Measurements from ENCODE around the gene RAP2A. TPM values are rescaled to one million over a fixed set of nuclear protein-coding genes. Genes with fewer than 3 reads are reported as not detected.

Gene RAP2A
- total RNA-seq, 1 donor from 2014 or later = 70.9 TPM

DNA sequence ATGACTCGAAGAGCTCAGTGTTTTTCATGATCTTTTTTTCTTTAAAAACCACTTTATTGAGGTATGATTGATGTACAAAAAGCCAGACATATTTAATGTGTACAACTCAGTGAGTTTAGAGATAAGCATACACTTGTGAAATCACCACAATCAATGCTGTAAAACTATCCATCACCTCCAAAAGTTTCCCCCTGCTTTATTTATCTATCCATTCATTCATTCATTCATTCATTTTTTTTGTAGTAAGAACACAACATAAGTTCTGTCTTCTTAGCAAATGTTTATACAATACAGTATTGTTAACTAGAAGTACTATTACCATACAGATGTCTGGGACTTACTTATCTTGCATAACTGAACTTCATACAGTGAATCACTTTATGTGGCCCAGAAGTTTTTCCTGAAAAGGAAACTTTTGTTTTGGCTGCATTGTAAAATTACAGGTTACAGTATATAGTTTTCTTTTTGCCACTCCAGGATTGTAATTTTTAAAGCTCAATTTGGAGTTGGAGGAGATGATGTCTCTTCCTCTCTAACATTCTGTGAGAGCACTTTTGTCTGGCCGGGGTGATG, 6.7 kb downstream of the RAP2A start:
- no peak overlapping the region for H3K4me2 ChIP-seq
- peaks cover 12% of the 10 kb centered on the region for H3K4me1 Mint-ChIP-seq
- no peak overlapping the region for H2AFZ ChIP-seq (replicated peaks)
- H3F3A ChIP-seq (ENCODE audit: low read depth) = no peaks in the 10 kb centered on the region
- no peak overlapping the region for H3K27ac Mint-ChIP-seq
- peaks cover 11% of the 10 kb centered on the region for H3K36me3 Mint-ChIP-seq
- no peak overlapping the region for H3K27ac ChIP-seq
- peaks cover 96% of the 10 kb centered on the region for H3K79me2 ChIP-seq (ENCODE audit: low read depth)
- peaks cover 16% of the 10 kb centered on the region for H3K4me1 ChIP-seq
- H3K9ac ChIP-seq = no peak overlapping the region
- peaks cover 7% of the 10 kb centered on the region for H3K36me3 ChIP-seq
- no peak overlapping the region for H3K4me3 Mint-ChIP-seq
- no peaks in the 10 kb centered on the region for H3K27me3 Mint-ChIP-seq (ENCODE audit: insufficient read depth, low read depth)
- H3K4me3 ChIP-seq = no peak overlapping the region
- H3K9me3 Mint-ChIP-seq = no peaks in the 10 kb centered on the region
- no peak for DNase-seq (ENCODE audit: low spot score)
- H4K20me1 ChIP-seq (ENCODE audit: low read depth) = peaks cover 39% of the 10 kb centered on the region
- no peaks in the 10 kb centered on the region for H3K9me3 ChIP-seq (ENCODE audit: low read depth)
- TF ChIP-seq EZH2phosphoT487 (IDR thresholded peaks at IDR 0.05) (no peak), EZH2 (IDR thresholded peaks at IDR 0.05) (no peak)
- TF ChIP-seq, protein P1, sequence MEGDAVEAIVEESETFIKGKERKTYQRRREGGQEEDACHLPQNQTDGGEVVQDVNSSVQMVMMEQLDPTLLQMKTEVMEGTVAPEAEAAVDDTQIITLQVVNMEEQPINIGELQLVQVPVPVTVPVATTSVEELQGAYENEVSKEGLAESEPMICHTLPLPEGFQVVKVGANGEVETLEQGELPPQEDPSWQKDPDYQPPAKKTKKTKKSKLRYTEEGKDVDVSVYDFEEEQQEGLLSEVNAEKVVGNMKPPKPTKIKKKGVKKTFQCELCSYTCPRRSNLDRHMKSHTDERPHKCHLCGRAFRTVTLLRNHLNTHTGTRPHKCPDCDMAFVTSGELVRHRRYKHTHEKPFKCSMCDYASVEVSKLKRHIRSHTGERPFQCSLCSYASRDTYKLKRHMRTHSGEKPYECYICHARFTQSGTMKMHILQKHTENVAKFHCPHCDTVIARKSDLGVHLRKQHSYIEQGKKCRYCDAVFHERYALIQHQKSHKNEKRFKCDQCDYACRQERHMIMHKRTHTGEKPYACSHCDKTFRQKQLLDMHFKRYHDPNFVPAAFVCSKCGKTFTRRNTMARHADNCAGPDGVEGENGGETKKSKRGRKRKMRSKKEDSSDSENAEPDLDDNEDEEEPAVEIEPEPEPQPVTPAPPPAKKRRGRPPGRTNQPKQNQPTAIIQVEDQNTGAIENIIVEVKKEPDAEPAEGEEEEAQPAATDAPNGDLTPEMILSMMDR (IDR thresholded peaks at IDR 0.05) = no peak
- H3K27me3 ChIP-seq = no peaks in the 10 kb centered on the region

GRCh38 chr13:97441368-97441767, 7.4 kb downstream of the RAP2A start:
- Histone ChIP-seq H3K36me3 (peaks cover 7% of the 10 kb centered on the region), H3K79me2 (ENCODE audit: low read depth) (peaks cover 96% of the 10 kb centered on the region), H3K27me3 (no peaks in the 10 kb centered on the region), H3K27ac (no peak overlapping the region), H3K9ac (no peak overlapping the region), H3K4me3 (no peak overlapping the region), H4K20me1 (ENCODE audit: low read depth) (peaks cover 32% of the 10 kb centered on the region), H3K4me1 (peaks cover 9% of the 10 kb centered on the region), H2AFZ (replicated peaks) (no peak overlapping the region), H3F3A (ENCODE audit: low read depth) (no peaks in the 10 kb centered on the region), H3K9me3 (ENCODE audit: low read depth) (no peaks in the 10 kb centered on the region), H3K4me2 (no peak overlapping the region)
- no peak for DNase-seq (ENCODE audit: low spot score)
- H3K4me3 Mint-ChIP-seq = no peak overlapping the region
- H3K27ac Mint-ChIP-seq = no peak overlapping the region
- H3K4me1 Mint-ChIP-seq = peaks cover 5% of the 10 kb centered on the region
- no peaks in the 10 kb centered on the region for H3K27me3 Mint-ChIP-seq (ENCODE audit: insufficient read depth, low read depth)
- peaks cover 14% of the 10 kb centered on the region for H3K36me3 Mint-ChIP-seq
- H3K9me3 Mint-ChIP-seq = no peaks in the 10 kb centered on the region
- TF ChIP-seq EZH2phosphoT487 (IDR thresholded peaks at IDR 0.05) = no peak
- TF ChIP-seq EZH2 (IDR thresholded peaks at IDR 0.05) = no peak
- TF ChIP-seq, protein P1 (IDR thresholded peaks at IDR 0.05) = no peak

DNA sequence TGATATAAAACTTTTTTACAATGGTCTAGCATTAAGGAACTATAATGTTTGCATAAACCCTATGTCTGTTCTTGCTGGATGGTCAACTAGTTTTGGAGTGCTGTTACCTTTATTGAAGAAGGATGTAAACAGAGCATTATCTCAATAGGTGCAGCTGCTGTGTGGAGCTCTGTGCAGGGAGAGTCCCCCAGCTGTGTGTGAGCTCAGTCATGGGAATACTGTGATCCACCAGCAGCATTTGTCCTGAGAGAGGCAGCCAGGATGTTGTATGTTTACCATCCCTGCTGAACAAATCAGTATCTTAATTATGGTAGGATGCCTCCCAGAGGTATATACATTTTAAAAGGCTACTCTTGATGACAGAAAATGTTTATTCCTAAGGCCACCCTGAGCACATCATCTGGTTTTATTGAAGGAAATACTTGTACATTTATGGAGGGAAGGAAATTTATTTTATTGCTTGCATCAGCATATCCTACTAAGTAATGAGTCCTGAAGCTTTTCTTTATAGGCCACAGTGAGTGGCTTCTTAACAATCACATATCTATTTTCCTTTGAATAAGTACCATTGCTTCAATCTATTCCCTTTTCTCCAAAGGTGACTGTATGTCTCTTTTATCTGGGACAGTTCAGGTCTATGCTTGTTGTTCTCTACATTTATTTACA, 11.7 kb downstream of the RAP2A start:
- Histone ChIP-seq H3F3A (ENCODE audit: low read depth) (no peaks in the 10 kb centered on the region), H3K4me2 (no peak overlapping the region), H3K4me3 (no peak overlapping the region), H3K9ac (no peak overlapping the region), H3K79me2 (ENCODE audit: low read depth) (peaks cover 100% of the 10 kb centered on the region), H3K9me3 (ENCODE audit: low read depth) (no peaks in the 10 kb centered on the region), H4K20me1 (ENCODE audit: low read depth) (peaks cover 3% of the 10 kb centered on the region), H3K27me3 (no peaks in the 10 kb centered on the region), H2AFZ (replicated peaks) (no peak overlapping the region), H3K27ac (no peak overlapping the region), H3K36me3 (peaks cover 7% of the 10 kb centered on the region), H3K4me1 (no peaks in the 10 kb centered on the region)
- TF ChIP-seq, protein P1 (IDR thresholded peaks at IDR 0.05) = no peak
- TF ChIP-seq EZH2 (IDR thresholded peaks at IDR 0.05) = no peak
- no peak overlapping the region for H3K4me3 Mint-ChIP-seq
- H3K27ac Mint-ChIP-seq = no peak overlapping the region
- H3K36me3 Mint-ChIP-seq = peaks cover 33% of the 10 kb centered on the region
- H3K4me1 Mint-ChIP-seq = no peaks in the 10 kb centered on the region
- no peaks in the 10 kb centered on the region for H3K27me3 Mint-ChIP-seq (ENCODE audit: insufficient read depth, low read depth)
- no peak for DNase-seq (ENCODE audit: low spot score)
- H3K9me3 Mint-ChIP-seq = no peaks in the 10 kb centered on the region

Measured in neural progenitor cell (in vitro differentiated cells).